ENCODE results near the gene NCKAP5. TPM values are rescaled to one million over a fixed set of nuclear protein-coding genes. Genes with fewer than 3 reads are reported as not detected.

The NCKAP5 gene
- total RNA-seq, 1 experiment from 2014 or later: 1.1 TPM

DNA sequence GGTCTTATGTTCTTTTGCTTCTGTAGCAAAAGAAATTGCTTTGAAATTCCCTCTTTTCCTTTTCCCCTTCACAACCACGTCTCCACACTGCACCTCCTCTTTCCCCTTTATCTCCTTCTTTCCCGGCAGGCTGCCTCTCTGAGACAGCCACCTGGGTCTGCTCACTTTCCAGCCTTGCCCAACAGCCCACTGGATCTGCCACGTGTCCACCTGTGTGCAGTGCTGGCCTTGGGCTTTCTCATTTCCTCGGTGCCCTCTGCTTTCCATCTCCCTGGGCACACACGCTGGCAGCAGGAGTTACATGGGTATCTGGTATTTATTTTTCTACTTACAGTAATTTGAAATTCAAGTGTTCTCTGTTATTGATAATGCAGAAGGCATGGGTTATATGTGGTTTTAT, 684.8 kb downstream of the NCKAP5 start:
- no peak for DNase-seq (ENCODE audit: low read depth)

GRCh38 chr2:132881546-132881945, 686.7 kb downstream of the NCKAP5 start:
- DNase-seq (ENCODE audit: low read depth): no peak

- DNase-seq (ENCODE audit: low read depth): no peak
These were observed 690.3 kb downstream of the NCKAP5 start for GRCh38 chr2:132877923-132878322.

DNA sequence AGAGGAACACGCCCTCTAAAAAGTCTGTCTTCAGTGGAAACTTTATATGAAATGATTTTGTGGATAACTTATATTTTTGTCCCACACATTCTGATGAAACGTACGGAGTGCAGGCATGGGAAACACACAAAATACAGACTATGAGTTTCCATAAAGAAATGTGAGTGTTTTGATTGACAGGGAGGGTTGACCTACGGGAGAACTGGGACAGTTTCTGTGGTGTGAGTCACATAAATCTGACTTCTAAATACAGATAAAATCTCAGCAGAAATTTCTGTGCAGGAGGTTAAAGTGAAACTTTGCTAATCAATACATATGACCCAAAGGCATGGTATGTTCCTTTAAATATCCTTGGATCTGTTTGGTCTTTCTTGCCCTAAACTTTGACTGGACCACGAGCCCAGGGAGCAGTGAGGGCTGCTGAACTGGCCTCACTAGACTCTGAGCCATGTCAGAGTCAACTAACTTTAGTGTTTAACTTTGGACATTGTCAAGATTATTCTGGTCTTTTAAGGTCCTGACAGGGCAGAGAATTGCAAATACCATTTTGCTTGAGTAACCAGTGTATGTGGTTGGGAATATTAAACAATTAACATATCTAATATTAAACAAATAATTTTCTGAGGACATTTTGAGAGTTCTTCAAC, 691.4 kb downstream of the NCKAP5 start:
- no peak for DNase-seq (ENCODE audit: low read depth)

DNA sequence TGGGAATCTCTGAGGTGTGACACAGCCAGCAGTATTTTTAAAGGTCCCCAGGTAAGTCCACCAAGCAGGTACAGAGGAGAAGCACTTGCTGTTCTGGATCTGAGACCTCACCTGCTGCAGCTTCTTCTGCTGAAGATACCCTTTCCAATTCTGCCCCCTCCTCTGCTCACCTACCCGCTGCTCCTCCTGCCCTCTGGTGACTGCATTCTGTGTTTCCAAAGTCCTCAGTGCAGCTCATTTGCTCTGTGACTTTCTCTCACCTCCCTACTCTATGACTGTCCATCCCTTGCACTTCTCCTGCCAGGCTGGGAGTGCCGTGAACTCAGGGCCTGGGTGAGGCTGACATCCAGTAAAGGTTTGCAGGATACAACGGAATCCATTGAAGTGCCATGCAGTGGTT, 693.1 kb downstream of the NCKAP5 start:
- no peak for DNase-seq (ENCODE audit: low read depth)

GRCh38 chr2:132873738-132874137, 694.5 kb downstream of the NCKAP5 start:
- DNase-seq (ENCODE audit: low read depth): no peak

GRCh38 chr2:132871831-132872230, 696.4 kb downstream of the NCKAP5 start:
- DNase-seq (ENCODE audit: low read depth): no peak

GRCh38 chr2:132863961-132864360, 704.3 kb downstream of the NCKAP5 start:
- DNase-seq (ENCODE audit: low read depth): no peak

- DNase-seq (ENCODE audit: low read depth): no peak
These were observed 708.0 kb downstream of the NCKAP5 start for GRCh38 chr2:132860220-132860619.

DNA sequence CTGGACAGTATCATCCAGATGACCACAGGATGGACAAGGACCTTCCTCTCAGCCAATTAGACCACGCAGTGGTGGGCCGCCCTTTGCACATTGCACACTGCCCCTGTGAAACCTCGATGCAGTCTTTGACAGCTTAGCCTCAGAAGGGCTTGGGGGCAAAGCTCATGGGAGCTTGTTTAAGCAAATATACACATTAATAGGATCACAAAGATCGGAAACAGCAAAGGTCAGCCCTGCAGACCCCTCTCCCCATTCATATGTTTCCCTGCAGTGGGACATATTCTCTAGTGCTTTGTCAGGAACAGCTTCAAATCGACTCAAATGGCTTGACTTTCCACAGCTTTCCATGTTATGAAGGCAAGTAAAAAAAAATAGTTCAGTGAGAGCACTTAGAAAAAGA, 708.7 kb downstream of the NCKAP5 start:
- no peak for DNase-seq (ENCODE audit: low read depth)

- no peak for DNase-seq (ENCODE audit: low read depth)
These were observed 710.9 kb downstream of the NCKAP5 start for GRCh38 chr2:132857319-132857718.

- DNase-seq (ENCODE audit: low read depth): peak; percentile 51
These were observed 717.6 kb downstream of the NCKAP5 start for GRCh38 chr2:132850688-132851087.

DNA sequence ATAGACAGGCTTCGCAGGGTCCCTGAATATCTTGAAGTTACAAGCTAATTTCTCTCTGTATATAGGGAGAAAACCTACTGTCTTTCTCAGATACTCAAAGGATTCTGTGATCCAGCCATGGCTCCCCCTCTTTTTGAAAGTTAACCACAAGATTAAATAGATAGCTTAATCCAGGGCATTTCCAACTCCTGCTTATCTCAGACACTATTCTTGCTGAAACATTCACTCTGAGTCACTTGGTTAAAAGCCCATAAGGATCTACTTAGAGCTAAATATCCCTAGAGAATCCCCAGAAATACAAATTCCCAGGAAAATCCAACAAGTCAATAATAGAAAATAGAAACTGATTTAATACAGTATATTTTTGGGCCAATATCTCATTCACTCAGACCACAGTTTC, 719.1 kb downstream of the NCKAP5 start:
- DNase-seq (ENCODE audit: low read depth): peak; percentile 68

DNA sequence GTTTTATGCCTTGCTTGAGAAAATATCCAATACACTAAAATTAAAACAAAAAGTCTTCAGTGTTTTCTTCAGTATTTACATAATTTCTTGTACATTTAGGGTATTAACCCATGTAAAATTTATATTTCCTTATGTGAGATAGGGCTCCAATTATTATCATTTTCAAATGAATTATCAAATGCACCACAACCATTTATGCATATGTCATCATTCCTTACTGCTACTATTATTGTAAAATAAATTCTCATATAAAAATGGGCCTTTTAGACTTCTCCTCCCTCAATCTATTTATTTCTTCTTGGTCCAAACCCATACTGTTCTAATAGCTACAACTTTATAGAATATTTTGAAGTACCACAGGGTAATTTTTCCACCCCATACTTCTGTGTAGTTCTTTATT, 722.9 kb downstream of the NCKAP5 start:
- DNase-seq (ENCODE audit: low read depth): no peak

DNA sequence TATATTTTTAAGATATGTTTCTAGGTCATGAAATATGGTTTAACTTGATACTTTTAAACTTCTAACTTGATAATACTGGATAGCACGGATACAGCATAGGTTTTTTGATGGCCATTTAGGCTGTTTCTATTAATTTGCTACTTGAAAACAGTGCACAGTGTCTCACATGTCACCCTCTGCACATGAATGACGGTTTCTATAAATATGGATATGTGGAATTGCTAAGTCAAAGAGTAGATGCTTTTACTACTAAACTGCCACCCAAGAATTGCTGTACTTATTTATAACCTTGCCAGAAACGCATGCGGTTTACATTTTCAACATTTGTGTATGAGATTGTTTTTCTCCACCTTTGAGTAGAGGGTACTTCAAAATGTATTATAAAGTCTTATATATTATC, 723.7 kb downstream of the NCKAP5 start:
- no peak for DNase-seq (ENCODE audit: low read depth)

GRCh38 chr2:132837769-132838168, 730.5 kb downstream of the NCKAP5 start:
- DNase-seq (ENCODE audit: low read depth): no peak

- no peak for DNase-seq (ENCODE audit: low read depth)
These were observed 737.9 kb downstream of the NCKAP5 start for GRCh38 chr2:132830321-132830827.

- DNase-seq (ENCODE audit: low read depth): no peak
These were observed 742.7 kb downstream of the NCKAP5 start for GRCh38 chr2:132825601-132826000.

DNA sequence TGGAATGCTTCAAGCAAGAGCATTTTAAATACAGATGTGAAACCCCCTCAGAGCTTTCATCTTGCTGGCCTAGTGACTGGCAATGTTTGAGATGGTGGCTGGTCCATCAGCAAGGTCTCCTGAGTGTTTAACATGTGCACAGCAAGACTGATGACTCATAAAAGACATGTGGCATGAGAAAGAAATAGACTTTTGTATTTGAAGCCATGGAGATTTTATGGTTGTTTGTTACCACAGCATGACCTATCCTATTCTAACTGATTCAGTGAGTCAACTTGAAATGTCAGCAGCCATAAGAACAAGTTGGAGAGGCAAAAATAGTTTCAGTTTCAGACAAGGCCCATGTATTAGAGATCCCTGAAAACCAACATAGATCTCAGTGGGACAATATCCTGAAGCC, 743.5 kb downstream of the NCKAP5 start:
- DNase-seq (ENCODE audit: low read depth): peak; percentile 86

GRCh38 chr2:132816234-132816633, 752.0 kb downstream of the NCKAP5 start:
- DNase-seq (ENCODE audit: low read depth): no peak

DNA sequence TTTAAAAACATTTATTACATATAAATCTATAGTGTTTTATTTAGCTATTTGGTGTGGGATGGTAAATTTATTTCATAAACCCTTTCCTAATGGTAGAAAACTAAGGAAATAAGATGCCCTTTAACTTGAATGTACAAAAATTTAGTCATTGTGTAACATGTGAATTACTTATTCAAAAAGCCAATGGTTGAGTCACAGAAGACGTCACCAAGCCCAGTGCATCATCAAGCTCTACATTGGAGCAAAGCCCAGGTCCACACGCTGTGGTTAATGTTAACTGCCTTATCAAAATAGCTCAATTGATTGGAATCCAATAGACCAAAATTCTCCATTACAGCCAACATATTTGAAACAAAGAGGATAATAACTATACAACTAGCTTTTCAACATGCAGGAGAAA, 752.7 kb downstream of the NCKAP5 start:
- peak; percentile 64 for DNase-seq (ENCODE audit: low read depth)

GRCh38 chr2:132814651-132815050, 753.6 kb downstream of the NCKAP5 start:
- peak; percentile 21 for DNase-seq (ENCODE audit: low read depth)

DNA sequence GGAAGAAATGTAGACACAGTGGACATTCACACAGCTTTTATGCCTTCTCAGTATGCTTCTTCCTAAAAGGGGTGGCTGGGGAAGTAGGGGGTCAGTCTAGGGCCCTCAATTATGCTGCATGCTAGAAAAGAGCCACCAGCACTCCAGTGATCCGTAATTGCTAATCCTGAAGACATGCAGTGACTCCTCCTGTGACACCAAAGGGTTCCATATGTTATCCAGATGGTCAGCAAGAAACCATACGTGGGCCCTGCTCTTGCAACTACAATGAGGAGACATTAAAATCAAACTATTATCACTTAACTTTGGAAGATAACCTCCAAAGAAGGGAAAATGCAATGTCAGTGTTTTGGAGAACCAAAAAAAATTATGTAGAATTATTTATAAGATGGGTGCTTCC, 754.8 kb downstream of the NCKAP5 start:
- DNase-seq (ENCODE audit: low read depth): peak; percentile 10

Data from RPMI7951 (cell line).